ENCODE results near the gene FRAT2.

The FRAT2 gene

GRCh38 chr10:97367126-97367649 is 32.7 kb upstream of the FRAT2 start:
- no peak for TF ChIP-seq CTCF (IDR thresholded peaks at IDR 0.05; ENCODE audit: low read depth, low read length)
- no peak overlapping the region for H3K27ac ChIP-seq
- H3K9me3 ChIP-seq (ENCODE audit: severe bottlenecking): no peaks in the 10 kb centered on the region
- H3K27me3 ChIP-seq (ENCODE audit: insufficient read depth, low read depth, severe bottlenecking): no peaks in the 10 kb centered on the region
- no peak overlapping the region for H3K4me3 ChIP-seq (ENCODE audit: low read depth, low read length)
- no peak for DNase-seq
- peaks cover 36% of the 10 kb centered on the region for H3K36me3 ChIP-seq

- no peak for DNase-seq
- no peaks in the 10 kb centered on the region for H3K27me3 ChIP-seq (ENCODE audit: insufficient read depth, low read depth, severe bottlenecking)
- H3K9me3 ChIP-seq (ENCODE audit: severe bottlenecking): no peaks in the 10 kb centered on the region
- no peak overlapping the region for H3K27ac ChIP-seq
- H3K4me3 ChIP-seq (ENCODE audit: low read depth, low read length): no peak overlapping the region
- TF ChIP-seq CTCF (IDR thresholded peaks at IDR 0.05; ENCODE audit: low read depth, low read length): no peak
- H3K36me3 ChIP-seq: peaks cover 31% of the 10 kb centered on the region
Measured at GRCh38 chr10:97366572-97366971, 32.0 kb upstream of the FRAT2 start.

- TF ChIP-seq CTCF (IDR thresholded peaks at IDR 0.05; ENCODE audit: low read depth, low read length): no peak
- DNase-seq: no peak
- Histone ChIP-seq H3K36me3 (peaks cover 24% of the 10 kb centered on the region), H3K4me3 (ENCODE audit: low read depth, low read length) (no peak overlapping the region), H3K9me3 (ENCODE audit: severe bottlenecking) (no peaks in the 10 kb centered on the region), H3K27ac (no peak overlapping the region), H3K27me3 (ENCODE audit: insufficient read depth, low read depth, severe bottlenecking) (no peaks in the 10 kb centered on the region)
Measured at GRCh38 chr10:97365761-97366351, 31.3 kb upstream of the FRAT2 start.

GRCh38 chr10:97363071-97363470 is 28.5 kb upstream of the FRAT2 start:
- no peak overlapping the region for H3K4me3 ChIP-seq (ENCODE audit: low read depth, low read length)
- H3K27me3 ChIP-seq (ENCODE audit: insufficient read depth, low read depth, severe bottlenecking): no peaks in the 10 kb centered on the region
- TF ChIP-seq CTCF (IDR thresholded peaks at IDR 0.05; ENCODE audit: low read depth, low read length): no peak
- no peaks in the 10 kb centered on the region for H3K9me3 ChIP-seq (ENCODE audit: severe bottlenecking)
- H3K27ac ChIP-seq: no peak overlapping the region
- H3K36me3 ChIP-seq: peaks cover 15% of the 10 kb centered on the region
- DNase-seq: no peak

- TF ChIP-seq CTCF (IDR thresholded peaks at IDR 0.05; ENCODE audit: low read depth, low read length): no peak
- Histone ChIP-seq H3K9me3 (ENCODE audit: severe bottlenecking) (no peaks in the 10 kb centered on the region), H3K27ac (no peak overlapping the region), H3K27me3 (ENCODE audit: insufficient read depth, low read depth, severe bottlenecking) (no peaks in the 10 kb centered on the region), H3K4me3 (ENCODE audit: low read depth, low read length) (no peak overlapping the region), H3K36me3 (peaks cover 14% of the 10 kb centered on the region)
- DNase-seq: no peak
Measured at GRCh38 chr10:97362310-97363033, 27.9 kb upstream of the FRAT2 start.

Measured in WERI-Rb-1 (cell line).